Suprapubic skin (tissue), 4 donors: Measurements from ENCODE around the gene UBE2J1. TPM values are rescaled to one million over a fixed set of nuclear protein-coding genes. Genes with fewer than 3 reads are reported as not detected.

Source experiments
- DNase-seq, 2 donors: peaks; one replicate each; pipeline ENCODE4 v3.0.0-alpha.2; 2019; ENCODE audit warnings: low spot score in 2 of 2
- H3K27ac ChIP-seq: fragments of 200-600 bp; sonication (generic); one replicate; pipeline ENCODE4 v1.5.1; 2019
- H3K27me3 ChIP-seq: fragments of 200-600 bp; sonication (generic); one replicate; pipeline ENCODE4 v1.5.1; 2019
- H3K36me3 ChIP-seq: fragments of 200-600 bp; sonication (generic); one replicate; pipeline ENCODE4 v1.5.1; 2019
- H3K4me1 ChIP-seq: fragments of 200-600 bp; sonication (generic); one replicate; pipeline ENCODE4 v1.5.1; 2019
- H3K4me3 ChIP-seq: fragments of 200-600 bp; sonication (generic); one replicate; pipeline ENCODE4 v1.5.1; 2019; ENCODE audit warnings: mild to moderate bottlenecking
- H3K9me3 ChIP-seq: fragments of 200-600 bp; sonication (generic); one replicate; pipeline ENCODE4 v1.5.1; 2019
- EP300 ChIP-seq: sonication (generic); formaldehyde crosslinking; IDR thresholded peaks from one replicate; pipeline ENCODE4 v1.6.1; 2017; ENCODE audit warnings: antibody characterized with exemption
- POLR2A ChIP-seq, 2 donors: fragments of 450-650 bp; IDR thresholded peaks; one replicate each; pipeline ENCODE4 v1.6.1; 2017; ENCODE audit warnings: antibody characterized with exemption in 2 of 2, mild to moderate bottlenecking in 2 of 2, moderate library complexity in 2 of 2
- POLR2AphosphoS5 ChIP-seq, 3 donors: sonication (generic); formaldehyde crosslinking; IDR thresholded peaks; one replicate each; pipeline ENCODE4 v1.6.1; 2017; ENCODE audit warnings: antibody characterized with exemption in 3 of 3
- WGBS: methylation state at CpG from one replicate; pipeline ENCODE4 v1.1.5; 2018; 5-methylcytosine and 5-hydroxymethylcytosine counted together
- total RNA-seq, 4 donors: library from RNA; depleted of rRNA; stranded (reverse); fragments of >200 nt; gene quantifications; one replicate each; pipeline ENCODE4 v1.1.0, GENCODE V29; 2016
- TF ChIP-seq, protein P1 (sequence below), 2 donors: fragments of 200-600 bp in 1 of 2; fragments of 450-650 bp in 1 of 2; sonication (generic) in 1 of 2; IDR thresholded peaks; one replicate each; pipeline ENCODE4 v1.5.1; 2016 to 2019; ENCODE audit warnings: antibody characterized with exemption in 2 of 2, mild to moderate bottlenecking in 1 of 2, moderate library complexity in 1 of 2

UBE2J1 gene
- total RNA-seq, 4 donors from 2014 or later, result 18.7 to 26.1 (median 20.6) TPM

DNA sequence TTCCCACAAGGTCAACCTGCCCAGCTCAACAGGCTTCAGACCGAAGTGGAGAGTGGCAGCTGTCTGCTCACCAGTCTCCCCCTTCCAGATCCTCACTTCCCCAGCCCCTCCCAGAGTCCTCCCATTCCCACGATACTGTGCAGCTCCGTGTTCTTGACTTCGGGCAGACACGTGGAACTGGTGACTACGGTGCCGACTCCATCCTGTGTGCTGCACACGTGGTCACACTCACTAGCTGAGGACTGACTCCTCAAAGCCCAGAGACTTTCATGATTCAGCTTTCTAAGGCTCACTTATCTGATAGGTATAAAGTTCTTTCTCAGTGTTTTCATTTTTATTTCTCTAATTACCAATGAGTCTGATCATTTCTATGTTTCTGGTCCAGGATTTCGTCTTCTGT lies 69.8 kb downstream of the UBE2J1 start:
- Histone ChIP-seq H3K27me3 (no peaks in the 10 kb centered on the region), H3K4me1 (no peaks in the 10 kb centered on the region), H3K9me3 (no peaks in the 10 kb centered on the region), H3K4me3 (no peak overlapping the region), H3K27ac (no peak overlapping the region), H3K36me3 (no peaks in the 10 kb centered on the region)
- TF ChIP-seq, protein P1, sequence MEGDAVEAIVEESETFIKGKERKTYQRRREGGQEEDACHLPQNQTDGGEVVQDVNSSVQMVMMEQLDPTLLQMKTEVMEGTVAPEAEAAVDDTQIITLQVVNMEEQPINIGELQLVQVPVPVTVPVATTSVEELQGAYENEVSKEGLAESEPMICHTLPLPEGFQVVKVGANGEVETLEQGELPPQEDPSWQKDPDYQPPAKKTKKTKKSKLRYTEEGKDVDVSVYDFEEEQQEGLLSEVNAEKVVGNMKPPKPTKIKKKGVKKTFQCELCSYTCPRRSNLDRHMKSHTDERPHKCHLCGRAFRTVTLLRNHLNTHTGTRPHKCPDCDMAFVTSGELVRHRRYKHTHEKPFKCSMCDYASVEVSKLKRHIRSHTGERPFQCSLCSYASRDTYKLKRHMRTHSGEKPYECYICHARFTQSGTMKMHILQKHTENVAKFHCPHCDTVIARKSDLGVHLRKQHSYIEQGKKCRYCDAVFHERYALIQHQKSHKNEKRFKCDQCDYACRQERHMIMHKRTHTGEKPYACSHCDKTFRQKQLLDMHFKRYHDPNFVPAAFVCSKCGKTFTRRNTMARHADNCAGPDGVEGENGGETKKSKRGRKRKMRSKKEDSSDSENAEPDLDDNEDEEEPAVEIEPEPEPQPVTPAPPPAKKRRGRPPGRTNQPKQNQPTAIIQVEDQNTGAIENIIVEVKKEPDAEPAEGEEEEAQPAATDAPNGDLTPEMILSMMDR (IDR thresholded peaks at IDR 0.05), result no peak
- no peak for TF ChIP-seq POLR2A (IDR thresholded peaks at IDR 0.05)
- TF ChIP-seq POLR2AphosphoS5 (IDR thresholded peaks at IDR 0.05), result no peak
- no peak for TF ChIP-seq EP300
- 88% methylated on average over 9 of the region's 9 CpGs for WGBS
- no peak for DNase-seq

DNA sequence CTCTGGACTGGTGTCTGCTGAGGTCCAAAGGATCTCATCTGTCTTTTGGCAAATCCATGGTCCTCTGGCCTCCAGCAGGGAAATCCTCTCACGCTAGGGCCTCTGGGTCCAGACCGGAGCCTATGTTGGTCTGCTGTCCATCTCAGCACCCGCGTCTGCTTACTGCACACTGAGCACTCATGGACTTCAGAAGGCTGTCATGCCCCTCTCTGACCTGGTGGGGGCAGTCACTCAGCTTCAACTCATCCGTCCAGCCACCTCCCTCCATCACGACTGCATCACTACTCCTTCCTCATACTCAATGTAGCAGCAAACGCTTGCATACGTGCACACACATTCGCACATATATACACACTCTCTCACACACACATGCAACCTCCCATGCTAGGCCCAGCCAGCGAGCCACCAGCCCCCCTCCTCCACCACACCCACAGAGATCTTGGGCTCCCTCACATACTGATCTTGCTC lies 70.7 kb downstream of the UBE2J1 start:
- no peaks in the 10 kb centered on the region for H3K4me1 ChIP-seq
- TF ChIP-seq POLR2A (IDR thresholded peaks at IDR 0.05) (no peak), EP300 (no peak)
- H3K27ac ChIP-seq, result no peak overlapping the region
- 83% methylated on average over 10 of the region's 10 CpGs for WGBS
- no peak overlapping the region for H3K4me3 ChIP-seq
- no peaks in the 10 kb centered on the region for H3K9me3 ChIP-seq
- no peak for DNase-seq
- no peaks in the 10 kb centered on the region for H3K27me3 ChIP-seq
- no peaks in the 10 kb centered on the region for H3K36me3 ChIP-seq

DNA sequence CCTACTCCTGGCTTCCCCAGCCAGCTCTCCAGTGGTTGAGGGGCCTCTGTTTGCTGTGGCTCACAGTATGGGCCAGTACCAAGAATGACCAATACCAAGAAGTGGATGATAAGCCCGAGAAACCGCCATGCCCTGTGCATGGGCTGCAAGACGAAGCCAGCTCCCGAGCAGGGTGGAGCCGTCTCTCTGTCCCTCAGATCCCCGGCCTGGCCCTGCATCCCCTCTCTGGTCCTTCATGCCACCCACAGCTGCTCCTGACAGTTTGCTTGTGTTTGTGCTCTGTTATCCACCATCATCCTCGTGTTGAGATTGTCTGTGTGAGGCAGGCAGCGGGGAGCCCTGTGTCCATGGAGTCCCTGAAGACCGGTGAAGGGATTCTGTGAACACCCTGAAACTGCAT lies 73.6 kb downstream of the UBE2J1 start:
- Histone ChIP-seq H3K9me3 (no peaks in the 10 kb centered on the region), H3K27me3 (no peaks in the 10 kb centered on the region), H3K27ac (no peak overlapping the region), H3K4me1 (no peaks in the 10 kb centered on the region), H3K36me3 (no peaks in the 10 kb centered on the region), H3K4me3 (no peak overlapping the region)
- DNase-seq, result no peak
- TF ChIP-seq EP300 (no peak), POLR2A (IDR thresholded peaks at IDR 0.05) (no peak), POLR2AphosphoS5 (IDR thresholded peaks at IDR 0.05) (no peak)
- TF ChIP-seq, protein P1 (IDR thresholded peaks at IDR 0.05), result no peak
- 90% methylated on average over 9 of the region's 9 CpGs for WGBS

Other genes with a start within 250 kb of the UBE2J1 start
- gene SRSF12, start 234.7 kb downstream of the UBE2J1 start, total RNA-seq, result under 1 TPM in 2 of 4 donors, not detected in 2; 0.15 to 0.36 TPM
- gene PM20D2, start 206.7 kb downstream of the UBE2J1 start, total RNA-seq, result 10 to 100 TPM; 15.3 to 18.6 (median 16.7) TPM
- under 1 TPM in 2 of 4 donors, not detected in 2; 0.48 to 0.52 TPM for gene GABRR1, start 135.4 kb downstream of the UBE2J1 start, total RNA-seq
- gene GABRR2, start 37.4 kb downstream of the UBE2J1 start, total RNA-seq, result under 1 TPM in 1 of 4 donors, not detected in 3; 0.89 TPM
- 10 to 100 TPM; 13.7 to 24.3 (median 17.9) TPM for gene RRAGD, start 59.6 kb upstream of the UBE2J1 start, total RNA-seq
- gene ANKRD6, start 80.4 kb upstream of the UBE2J1 start, total RNA-seq, result 1 to 10 TPM; 3.4 to 6.9 (median 5.4) TPM